MM.1S (cell line): Measurements from ENCODE around the gene FAM217A.

Experiments used
- CTCF ChIP-seq: fragments of 300-600 bp; sonication (generic); IDR thresholded peaks from 2 replicates; pipeline ENCODE4 v1.5.1; 2016; ENCODE audit warnings: antibody characterized with exemption, low read length, mixed read lengths
- EZH2 ChIP-seq: fragments of 300-600 bp; sonication (generic); optimal IDR thresholded peaks from 2 replicates; pipeline ENCODE3; 2017; ENCODE audit warnings: low read depth, mild to moderate bottlenecking, antibody characterized with exemption, low read length, mixed read lengths

GRCh38 chr6:4101298-4101697, 22.4 kb upstream of the FAM217A start:
- TF ChIP-seq EZH2 (no peak), CTCF (no peak)
